Panc1 (cell line): ENCODE results near the gene STK11IP. TPM values are rescaled to one million over a fixed set of nuclear protein-coding genes. Genes with fewer than 3 reads are reported as not detected.

ENCODE experiments used
- ATAC-seq: fragments of 200-7000 bp; cut with Tn5 transposase; 2 replicates; pipeline ENCODE4 v1.9.1; 2020; ENCODE audit warnings: mild to moderate bottlenecking, moderate library complexity
- BruUV-seq: library from RNA; stranded (reverse); fragments of 400-500 nt; replicated peaks from 2 replicates; lab custom pipeline; 2021; lab: Mats Ljungman, UMichigan
- CTCF ChIA-PET: fragments of 300-600 bp; sonication (Branson Sonifier 250); formaldehyde crosslinking; loops from one replicate; lab custom pipeline; 2022; ENCODE audit warnings: antibody characterized with exemption; lab: Charles Lee
- POLR2A ChIA-PET: fragments of 300-600 bp; sonication (Branson Sonifier 250); formaldehyde crosslinking; loops from one replicate; lab custom pipeline; 2022; ENCODE audit warnings: antibody characterized with exemption; lab: Charles Lee
- DNase-seq: peaks from one replicate; pipeline ENCODE4 v3.0.0-alpha.2; 2010; ENCODE audit warnings: low read depth, low spot score
- H3K27ac ChIP-seq: 2 replicates; pipeline ENCODE4 v1.5.1; 2011; ENCODE audit warnings: mild to moderate bottlenecking, low read length, inconsistent platforms
- H3K27me3 ChIP-seq: fragments of 200-500 bp; sonication (Bioruptor generic); 2 replicates; pipeline ENCODE4 v1.6.0; 2014; ENCODE audit warnings: low read length, inconsistent platforms; ENCODE audit not compliant: control insufficient read depth, insufficient read depth
- H3K36me3 ChIP-seq: fragments of 200-500 bp; sonication (Bioruptor generic); 2 replicates; pipeline ENCODE4 v1.5.1; 2014; ENCODE audit warnings: inconsistent platforms, mild to moderate bottlenecking, low read length, moderate library complexity; ENCODE audit not compliant: control insufficient read depth, insufficient read depth
- H3K4me1 ChIP-seq: 2 replicates; pipeline ENCODE4 v1.5.1; 2011; ENCODE audit warnings: inconsistent platforms, mild to moderate bottlenecking, low read length, moderate library complexity; ENCODE audit not compliant: control insufficient read depth, insufficient read depth
- H3K4me3 ChIP-seq, 2 experiments: 2 replicates each; pipeline ENCODE4 v1.5.1; 2011 to 2012; ENCODE audit warnings: low read depth in 2 of 2, low read length in 2 of 2, mild to moderate bottlenecking in 2 of 2, inconsistent platforms in 1 of 2, moderate library complexity in 1 of 2
- H3K9me3 ChIP-seq: fragments of 200-500 bp; sonication (Bioruptor generic); 2 replicates; pipeline ENCODE4 v1.5.1; 2014; ENCODE audit warnings: low read depth, mild to moderate bottlenecking, inconsistent platforms, low read length, moderate library complexity; ENCODE audit not compliant: control insufficient read depth, insufficient read depth
- CTCF ChIP-seq: fragments of 450-650 bp; IDR thresholded peaks from 2 replicates; pipeline ENCODE4 v1.5.1; 2017; ENCODE audit warnings: mild to moderate bottlenecking
- POLR2AphosphoS5 ChIP-seq: IDR thresholded peaks from 2 replicates; pipeline ENCODE4 v1.6.1; 2012; ENCODE audit warnings: mild to moderate bottlenecking, low read depth, low read length, moderate library complexity
- REST ChIP-seq, 2 experiments: IDR thresholded peaks; 2 replicates each; pipeline ENCODE4 v1.6.1; 2011 to 2012; ENCODE audit warnings: low read depth in 2 of 2, control low read depth in 1 of 2, low read length in 1 of 2, mild to moderate bottlenecking in 1 of 2, moderate library complexity in 1 of 2; ENCODE audit not compliant: insufficient read depth in 1 of 2
- SIN3A ChIP-seq: IDR thresholded peaks from 2 replicates; pipeline ENCODE4 v1.6.1; 2012; ENCODE audit warnings: low read depth, mild to moderate bottlenecking, low read length, moderate library complexity, borderline replicate concordance; ENCODE audit not compliant: insufficient read depth
- TCF7L2 ChIP-seq: IDR thresholded peaks from 2 replicates; pipeline ENCODE4 v1.6.1; 2011; ENCODE audit warnings: mild to moderate bottlenecking, low read depth, low read length, inconsistent platforms
- in situ Hi-C: cut with HindIII; loops from 2 replicates; pipeline ENCODE4 v1.10.0; 2016; ENCODE audit warnings: low sequenced_read_pairs, low pct_unique_long_range_greater_than_20kb
- intact Hi-C: fragments of 100-400 bp; cut with micrococcal nuclease; formaldehyde crosslinking; loops from one replicate; pipeline ENCODE4 v1.10.0; 2022; ENCODE audit not compliant: unreplicated experiment
- total RNA-seq: library from RNA; stranded (reverse); gene quantifications from one replicate; pipeline ENCODE4 v1.2.1, GENCODE V29; 2021; ENCODE audit not compliant: unreplicated experiment

The STK11IP gene
- total RNA-seq, 1 experiment from 2014 or later: 48.2 TPM

GRCh38 chr2:219595256-219595655 is 2.4 kb upstream of the STK11IP start:
- no peaks in the 10 kb centered on the region for H3K36me3 ChIP-seq
- ATAC-seq (no peak), DNase-seq (no peak)
- H3K9me3 ChIP-seq: no peaks in the 10 kb centered on the region
- in situ Hi-C loops: no loop called here
- no peak overlapping the region for H3K4me3 ChIP-seq
- POLR2A ChIA-PET: no interaction called here
- TF ChIP-seq POLR2AphosphoS5 (no peak), CTCF (no peak), TCF7L2 (no peak), REST (IDR thresholded peaks at IDR 0.05; ENCODE audit: insufficient read depth in 1 of 2, low read depth in 2 of 2, low read length in 1 of 2) (no peak), SIN3A (no peak)
- CTCF ChIA-PET: no interaction called here
- H3K27me3 ChIP-seq: no peaks in the 10 kb centered on the region
- peaks cover 7% of the 10 kb centered on the region; the same call in 1 of the 2 replicates for H3K4me1 ChIP-seq
- BruUV-seq: no TSS peak
- intact Hi-C loops: no loop called here
- no peak overlapping the region for H3K27ac ChIP-seq

GRCh38 chr2:219596954-219597551 is 604 bp upstream of the STK11IP start:
- DNase-seq (peak; percentile 22), ATAC-seq (peak; percentile 13)
- peaks cover 2% of the 10 kb centered on the region; the same call in 1 of the 2 replicates for H3K36me3 ChIP-seq
- peaks cover 7% of the 10 kb centered on the region; the same call in 1 of the 2 replicates for H3K4me1 ChIP-seq
- peak overlapping the region; percentile 99 for H3K27ac ChIP-seq
- H3K9me3 ChIP-seq: no peaks in the 10 kb centered on the region
- TF ChIP-seq CTCF (no peak), REST (IDR thresholded peaks at IDR 0.05; ENCODE audit: insufficient read depth in 1 of 2, low read depth in 2 of 2, low read length in 1 of 2) (peak in 1 of 2 experiments; percentile 40; a peak in 1 of 4 replicates)
- H3K27me3 ChIP-seq: no peaks in the 10 kb centered on the region
- in situ Hi-C loops: no loop called here
- ChIA-PET POLR2A (interaction anchor here (0.8 to 1.1 kb wide), 2 partner anchors 26 to 210 kb away, joined by 3 read pairs; partner anchors contain the start of genes INHA and OBSL1), CTCF (no interaction called here)
- H3K4me3 ChIP-seq: peak overlapping the region; percentile 78 to 93
- TSS peak; percentile 96 for BruUV-seq
- intact Hi-C loops: no loop called here
